ENCODE results near the gene OPCML.

DNA sequence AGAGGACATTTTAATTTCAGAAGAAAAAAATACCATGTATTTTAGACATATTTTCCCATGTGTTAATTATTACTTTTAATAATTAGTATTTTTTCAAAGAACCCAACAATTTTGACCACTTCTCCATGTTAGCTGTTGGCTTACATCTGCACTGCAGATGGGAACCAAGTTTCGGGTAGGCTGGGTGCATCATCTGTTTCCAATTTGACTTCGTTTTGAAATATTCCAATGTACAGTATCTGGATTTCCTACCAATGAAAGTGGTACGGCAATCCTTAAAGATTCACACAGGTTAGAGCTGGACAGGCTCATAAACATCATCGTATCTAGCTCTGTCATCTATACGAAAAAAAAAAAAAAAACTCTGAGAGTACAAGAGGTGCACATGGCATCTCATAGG, 670.2 kb downstream of the OPCML start:
- TF ChIP-seq, protein P1, sequence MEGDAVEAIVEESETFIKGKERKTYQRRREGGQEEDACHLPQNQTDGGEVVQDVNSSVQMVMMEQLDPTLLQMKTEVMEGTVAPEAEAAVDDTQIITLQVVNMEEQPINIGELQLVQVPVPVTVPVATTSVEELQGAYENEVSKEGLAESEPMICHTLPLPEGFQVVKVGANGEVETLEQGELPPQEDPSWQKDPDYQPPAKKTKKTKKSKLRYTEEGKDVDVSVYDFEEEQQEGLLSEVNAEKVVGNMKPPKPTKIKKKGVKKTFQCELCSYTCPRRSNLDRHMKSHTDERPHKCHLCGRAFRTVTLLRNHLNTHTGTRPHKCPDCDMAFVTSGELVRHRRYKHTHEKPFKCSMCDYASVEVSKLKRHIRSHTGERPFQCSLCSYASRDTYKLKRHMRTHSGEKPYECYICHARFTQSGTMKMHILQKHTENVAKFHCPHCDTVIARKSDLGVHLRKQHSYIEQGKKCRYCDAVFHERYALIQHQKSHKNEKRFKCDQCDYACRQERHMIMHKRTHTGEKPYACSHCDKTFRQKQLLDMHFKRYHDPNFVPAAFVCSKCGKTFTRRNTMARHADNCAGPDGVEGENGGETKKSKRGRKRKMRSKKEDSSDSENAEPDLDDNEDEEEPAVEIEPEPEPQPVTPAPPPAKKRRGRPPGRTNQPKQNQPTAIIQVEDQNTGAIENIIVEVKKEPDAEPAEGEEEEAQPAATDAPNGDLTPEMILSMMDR (IDR thresholded peaks at IDR 0.05): no peak
- TF ChIP-seq POLR2A (IDR thresholded peaks at IDR 0.05; ENCODE audit: low read depth) (no peak), POLR2AphosphoS5 (IDR thresholded peaks at IDR 0.05) (no peak), EP300 (IDR thresholded peaks at IDR 0.05) (no peak)

Measured in esophagus muscularis mucosa (tissue), 4 donors.